ENCODE results near the gene MBD3. TPM values are rescaled to one million over a fixed set of nuclear protein-coding genes. Genes with fewer than 3 reads are reported as not detected.

MBD3 gene
- polyA plus RNA-seq, 4 donors: 50.6 to 80.7 (median 53.1) TPM

DNA sequence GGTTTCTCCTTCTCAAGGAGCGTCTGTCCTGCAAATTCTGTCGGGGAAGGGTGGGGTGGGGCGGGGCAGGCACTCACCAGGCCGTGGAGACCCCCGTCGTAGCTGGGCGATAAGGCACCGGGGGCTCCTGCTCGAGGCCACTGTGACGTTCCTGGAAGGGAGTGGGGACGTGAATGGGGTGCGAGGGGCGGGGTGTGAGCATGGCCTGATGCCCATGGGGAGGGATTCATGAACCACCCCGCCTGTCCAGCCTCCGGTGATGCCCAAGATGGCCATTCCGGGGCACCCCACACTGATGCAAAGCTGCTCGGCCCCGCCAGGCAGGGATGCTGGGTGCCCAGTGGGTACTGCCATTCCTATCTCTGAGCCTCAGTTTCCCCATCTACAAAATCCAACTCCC lies 27.0 kb upstream of the MBD3 start:
- no peak for DNase-seq (ENCODE audit: low read depth in 4 of 4, low spot score in 3 of 4)

DNA sequence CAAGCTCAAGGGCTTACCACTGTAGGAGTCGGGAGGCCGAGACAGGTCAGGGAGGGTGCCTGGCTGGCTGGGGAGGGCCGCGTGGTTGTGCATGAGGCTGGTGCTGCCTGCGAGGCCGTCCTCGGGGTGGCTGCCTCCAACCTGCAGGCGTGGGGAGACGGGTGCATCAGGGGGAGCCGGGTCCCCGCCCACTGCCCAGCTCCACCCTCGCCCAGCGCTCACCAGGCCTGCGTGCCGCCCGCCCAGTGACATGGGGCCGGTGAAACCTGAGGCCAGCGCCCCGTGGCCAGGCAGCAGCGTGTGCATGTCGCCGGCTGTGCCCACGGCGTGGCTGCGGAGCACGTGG lies 26.4 kb upstream of the MBD3 start:
- no peak for DNase-seq (ENCODE audit: low read depth in 4 of 4, low spot score in 3 of 4)

DNA sequence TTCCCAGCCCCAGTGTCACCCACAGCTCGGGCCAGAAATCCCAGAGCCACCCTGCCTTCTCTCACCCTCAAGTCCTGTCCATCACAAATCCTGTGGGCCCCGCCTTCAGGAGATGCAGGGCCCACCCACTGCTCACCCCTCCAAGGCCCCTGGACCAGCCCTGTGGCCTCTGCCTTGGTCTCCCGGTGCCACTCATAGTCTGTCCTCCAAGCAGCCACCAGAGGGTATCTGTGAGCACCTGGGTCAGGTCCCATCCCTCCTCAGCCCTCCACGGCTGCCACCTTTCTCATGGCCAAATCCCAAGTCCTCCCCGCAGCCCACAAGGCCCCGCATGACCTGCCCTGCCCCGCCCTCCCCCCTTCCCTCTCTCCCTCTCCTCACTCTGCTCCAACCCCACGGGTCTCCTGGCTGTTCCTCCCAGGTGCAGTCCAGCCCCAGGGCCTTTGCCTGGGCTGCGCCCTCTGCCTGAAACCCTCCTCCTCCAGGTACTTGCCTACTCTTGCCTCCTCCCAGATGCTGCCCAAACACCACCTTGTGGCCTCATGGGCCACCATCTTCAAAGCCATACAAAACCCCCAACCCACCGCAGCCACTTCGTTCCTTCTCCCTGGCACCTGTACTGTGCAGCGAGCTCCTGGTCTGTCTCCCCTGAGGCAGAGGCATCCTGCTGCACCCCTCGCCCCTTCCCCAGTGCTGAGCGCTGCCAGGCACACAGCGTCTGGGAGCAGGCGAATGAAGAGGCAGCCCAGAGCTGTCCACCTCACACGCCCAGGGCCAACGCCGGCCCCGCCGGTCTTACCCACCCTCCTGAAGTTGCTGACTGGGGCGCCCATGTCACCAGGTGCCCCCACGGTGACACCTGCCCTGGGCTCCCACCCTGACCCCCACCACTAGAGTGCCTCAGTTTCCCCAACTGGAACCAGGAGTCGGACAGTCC lies 25.8 kb upstream of the MBD3 start:
- DNase-seq (ENCODE audit: low read depth in 4 of 4, low spot score in 3 of 4): no peak

DNA sequence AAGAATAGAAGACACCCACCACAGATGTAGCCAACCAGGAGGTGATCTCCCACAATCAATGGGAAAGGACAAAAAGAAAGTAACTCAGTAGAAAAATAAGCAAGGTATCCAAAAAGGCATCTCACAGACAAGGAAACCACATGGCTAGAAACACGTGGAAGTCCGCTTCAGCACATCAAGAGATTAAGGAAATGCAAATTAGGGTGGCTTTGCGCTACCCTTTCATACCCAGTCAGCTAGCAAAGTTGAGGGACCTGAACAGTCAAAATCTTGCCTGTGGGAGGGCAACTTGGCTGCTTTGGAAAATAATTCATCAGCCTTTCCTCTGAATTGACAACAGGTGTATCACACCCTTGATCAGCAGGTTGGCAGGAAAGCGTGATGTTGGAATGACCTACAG lies 24.2 kb upstream of the MBD3 start:
- DNase-seq (ENCODE audit: low read depth in 4 of 4, low spot score in 3 of 4): no peak

DNA sequence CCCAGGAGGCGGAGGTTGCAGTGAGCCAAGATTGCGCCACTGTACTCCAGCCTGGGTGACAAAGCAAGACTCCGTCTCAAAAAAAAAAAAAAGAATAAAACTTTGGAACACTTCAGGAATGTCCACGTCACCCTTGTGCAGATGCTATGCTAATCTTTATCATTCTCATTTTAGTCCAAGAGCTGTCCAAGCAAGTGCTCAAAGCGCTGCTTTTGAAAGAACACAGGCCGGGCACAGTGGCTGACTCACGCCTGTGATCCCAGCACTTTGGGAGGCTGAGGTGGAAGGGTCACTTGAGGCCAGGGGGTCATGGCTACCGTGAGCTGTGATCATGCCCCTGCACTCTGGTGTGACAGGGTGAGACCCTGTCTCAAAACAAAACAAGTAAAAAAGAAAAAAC lies 23.7 kb upstream of the MBD3 start:
- no peak for DNase-seq (ENCODE audit: low read depth in 4 of 4, low spot score in 3 of 4)

DNA sequence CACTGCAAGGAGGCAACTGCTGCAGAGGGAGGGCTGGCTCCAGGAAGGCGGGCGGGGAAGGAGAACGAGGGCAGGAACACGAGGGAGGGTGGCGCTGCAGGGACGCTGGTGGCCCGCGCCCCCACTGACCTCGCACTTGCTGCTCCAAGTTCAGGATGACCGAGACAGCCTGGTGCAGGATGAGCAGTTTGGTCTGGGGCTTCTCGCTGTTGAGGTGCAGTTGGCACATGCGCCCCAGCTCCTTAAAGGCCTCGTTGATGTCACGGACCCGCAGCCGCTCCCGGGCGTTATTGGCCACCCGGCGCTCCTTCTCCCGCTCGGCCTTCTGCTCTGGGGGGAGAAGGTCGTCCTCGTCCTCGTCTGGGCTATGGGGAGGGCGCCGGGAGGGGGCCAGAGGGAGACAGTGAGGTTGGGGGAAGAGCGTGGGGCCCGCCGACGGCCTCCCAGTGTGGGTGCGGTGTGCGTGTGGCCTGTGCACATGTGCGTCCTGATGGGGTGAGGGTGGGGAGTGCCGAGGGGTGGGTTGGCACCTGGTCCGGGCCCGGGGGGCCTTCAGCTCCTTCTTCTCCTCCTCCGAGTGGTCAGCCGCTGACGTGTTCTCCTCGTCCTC lies 22.6 kb upstream of the MBD3 start:
- no peak for DNase-seq (ENCODE audit: low read depth in 4 of 4, low spot score in 3 of 4)

DNA sequence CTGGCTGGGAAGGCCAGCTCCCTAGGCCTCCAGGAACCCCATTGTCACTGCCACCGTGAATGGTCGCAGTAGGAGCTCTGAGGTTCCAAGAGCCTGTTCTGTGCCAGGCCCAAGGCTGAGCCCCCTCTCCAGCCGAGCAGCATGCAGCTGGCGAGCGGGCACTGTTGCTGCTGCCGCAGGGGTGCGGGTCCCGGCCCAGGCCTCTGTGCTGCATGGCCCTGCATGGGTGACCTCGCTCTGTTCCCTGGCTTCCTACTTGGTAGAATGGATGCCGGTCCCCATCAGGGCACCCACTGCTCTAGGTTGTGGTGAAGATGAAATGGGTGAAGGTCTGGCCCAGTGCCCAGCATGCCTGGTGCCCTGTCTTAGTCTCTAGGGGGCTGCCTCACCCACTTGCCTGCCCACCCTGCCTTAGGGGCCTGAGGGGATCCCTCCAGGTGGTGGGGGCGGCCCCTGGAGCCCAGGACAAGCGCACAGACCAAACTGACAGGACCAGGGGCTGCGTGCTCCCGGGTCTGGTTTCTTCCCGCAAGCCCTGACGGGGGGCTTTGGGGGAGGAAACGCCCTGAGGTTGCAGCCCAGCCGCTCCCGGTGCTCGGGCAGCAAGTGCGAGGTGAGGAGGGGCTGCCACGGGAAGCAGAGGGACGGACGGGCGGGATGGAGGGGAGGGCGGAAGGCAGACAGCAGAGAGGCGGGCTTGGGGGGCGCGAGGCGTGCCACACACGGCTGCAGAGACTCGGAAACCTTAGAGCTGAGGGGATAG lies 21.3 kb upstream of the MBD3 start:
- no peak for DNase-seq (ENCODE audit: low read depth in 4 of 4, low spot score in 3 of 4)

DNA sequence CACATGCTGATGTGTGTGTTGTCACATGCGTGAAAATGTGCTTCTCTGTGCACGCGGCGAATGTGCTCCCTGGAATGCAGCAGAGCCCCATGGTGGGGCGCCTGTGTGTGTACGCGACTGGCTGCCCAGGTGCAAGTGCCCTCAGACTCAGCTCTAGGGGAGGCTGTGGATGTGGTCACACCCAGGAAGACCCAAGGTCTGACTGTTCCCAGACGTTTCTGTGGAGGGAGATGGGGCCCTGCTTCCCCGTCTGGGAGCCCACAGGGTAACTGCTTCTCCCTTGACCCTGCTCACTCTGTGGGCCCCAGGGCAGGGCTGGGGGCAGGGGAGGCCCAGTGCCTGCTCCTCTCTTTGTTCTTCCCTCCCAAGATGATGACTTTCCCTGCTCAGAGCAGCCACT lies 20.5 kb upstream of the MBD3 start:
- no peak for DNase-seq (ENCODE audit: low read depth in 4 of 4, low spot score in 3 of 4)

DNA sequence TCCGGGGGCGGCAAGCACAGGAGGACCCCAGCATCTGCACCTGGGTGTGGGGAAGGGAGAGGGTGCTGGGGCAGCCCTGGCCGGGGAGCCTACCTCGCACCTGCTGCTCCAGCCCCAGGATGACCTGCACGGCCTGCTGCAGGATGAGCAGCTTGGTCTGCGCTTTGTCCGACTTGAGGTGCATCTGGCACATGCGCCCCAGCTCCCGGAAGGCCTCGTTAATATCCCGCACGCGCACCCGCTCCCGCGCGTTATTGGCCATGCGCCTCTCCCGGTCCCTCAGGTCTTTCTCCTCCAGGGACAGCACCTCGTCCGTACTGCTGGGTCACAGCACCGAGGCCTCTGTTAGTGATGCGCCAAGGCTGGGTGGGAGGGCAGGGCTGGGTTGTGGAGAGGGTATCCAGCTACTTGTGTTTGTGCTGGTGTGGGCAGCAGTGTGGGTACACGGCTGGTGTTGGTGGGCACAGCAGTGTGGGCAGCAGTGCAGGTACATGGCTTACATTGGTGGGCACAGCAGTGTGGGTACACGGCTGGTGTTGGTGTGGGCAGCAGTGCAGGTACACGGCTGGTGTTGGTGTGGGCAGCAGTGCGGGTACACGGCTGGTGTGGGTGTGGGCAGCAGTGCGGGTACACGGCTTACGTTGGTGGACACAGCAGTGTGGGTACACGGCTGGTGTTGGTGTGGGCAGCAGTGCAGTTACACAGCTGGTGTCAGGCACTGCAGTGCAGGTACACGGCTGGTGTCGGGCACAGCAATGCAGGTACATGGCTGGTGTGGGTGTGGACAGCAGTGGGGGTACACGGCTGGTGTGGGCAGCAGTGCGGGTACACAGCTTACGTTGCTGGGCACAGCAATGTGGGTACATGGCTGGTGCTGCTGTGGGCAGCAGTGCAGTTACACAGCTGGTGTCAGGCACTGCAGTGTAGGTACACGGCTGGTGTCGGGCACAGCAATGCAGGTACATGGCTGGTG lies 19.7 kb upstream of the MBD3 start:
- DNase-seq (ENCODE audit: low read depth in 4 of 4, low spot score in 3 of 4): no peak

DNA sequence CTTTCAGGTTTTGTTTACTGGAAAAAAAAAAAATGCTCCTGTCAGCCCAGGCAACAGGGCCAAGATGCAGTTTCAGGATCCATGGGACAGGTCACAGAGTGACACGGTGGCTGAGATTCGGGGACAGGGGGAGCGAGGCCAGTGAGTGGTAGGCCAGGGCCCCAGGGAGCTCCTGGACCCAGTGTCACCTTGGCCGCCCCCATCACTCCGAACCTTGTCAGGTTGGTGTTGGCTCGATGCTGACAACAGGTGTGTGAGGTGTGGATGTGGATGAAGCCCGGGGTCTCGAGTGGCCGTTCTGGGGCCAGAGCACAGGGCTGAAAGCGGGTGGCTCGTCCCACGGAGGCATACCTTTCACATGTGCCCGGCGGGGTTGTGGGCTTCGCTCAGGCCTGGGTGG lies 18.7 kb upstream of the MBD3 start:
- DNase-seq (ENCODE audit: low read depth in 4 of 4, low spot score in 3 of 4): no peak

DNA sequence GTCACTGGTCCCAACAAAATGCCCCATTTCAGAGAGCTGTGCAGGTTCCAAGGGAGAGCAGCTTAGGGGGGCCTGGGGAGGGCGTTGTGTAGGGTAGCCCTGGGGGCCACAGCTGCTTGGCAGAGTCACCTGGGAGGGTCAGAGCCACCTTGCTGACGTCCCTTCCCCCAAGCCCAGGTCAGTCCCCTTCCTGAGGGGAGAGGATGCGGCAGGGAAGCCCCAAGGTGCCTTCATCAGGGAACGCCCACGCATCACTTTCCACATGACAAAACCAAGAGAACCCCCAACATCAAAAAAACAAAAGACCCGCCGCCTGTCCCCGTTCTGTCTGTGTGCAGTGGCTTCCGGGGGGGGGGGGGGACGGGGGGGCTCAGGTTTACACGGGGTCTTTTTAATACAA lies 17.9 kb upstream of the MBD3 start:
- no peak for DNase-seq (ENCODE audit: low read depth in 4 of 4, low spot score in 3 of 4)

DNA sequence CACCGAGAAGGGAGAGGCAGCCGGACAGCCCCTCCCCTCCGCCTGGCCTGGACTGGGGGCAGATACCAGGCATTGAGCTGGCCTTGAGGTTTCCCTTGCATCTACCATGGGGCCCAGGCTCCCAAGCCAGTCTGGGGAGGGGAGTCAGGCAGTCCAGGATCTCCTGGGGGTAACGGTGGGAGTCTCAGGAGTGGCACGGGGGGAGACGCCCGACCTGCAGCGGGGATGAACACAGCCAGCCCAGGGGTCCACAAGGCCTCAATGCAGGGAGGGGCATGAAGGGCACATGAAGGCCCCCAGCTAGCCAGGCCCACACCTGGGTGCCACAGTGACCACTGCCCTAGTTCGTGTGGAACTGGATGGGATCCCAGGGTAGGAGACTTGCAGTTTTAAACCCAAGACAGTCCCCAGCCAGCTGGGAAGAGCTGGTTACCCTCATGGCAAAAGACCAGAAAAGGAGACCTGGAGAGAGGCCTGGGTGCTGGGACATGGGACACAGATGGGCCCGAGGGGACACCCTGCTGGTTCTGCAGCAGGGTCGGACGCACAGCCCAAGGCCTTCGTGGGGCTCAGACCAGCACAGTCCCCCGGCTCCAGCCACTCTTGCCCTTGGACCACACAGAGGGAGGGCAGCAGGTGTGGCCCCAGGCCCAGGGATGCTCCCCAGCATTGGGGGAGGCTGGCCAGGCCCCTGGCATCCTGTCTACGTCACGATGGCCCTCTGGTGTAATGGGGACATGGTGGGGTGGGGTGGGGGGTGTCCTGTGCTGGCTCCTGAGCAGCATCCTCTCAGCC lies 17.2 kb upstream of the MBD3 start:
- no peak for DNase-seq (ENCODE audit: low read depth in 4 of 4, low spot score in 3 of 4)

DNA sequence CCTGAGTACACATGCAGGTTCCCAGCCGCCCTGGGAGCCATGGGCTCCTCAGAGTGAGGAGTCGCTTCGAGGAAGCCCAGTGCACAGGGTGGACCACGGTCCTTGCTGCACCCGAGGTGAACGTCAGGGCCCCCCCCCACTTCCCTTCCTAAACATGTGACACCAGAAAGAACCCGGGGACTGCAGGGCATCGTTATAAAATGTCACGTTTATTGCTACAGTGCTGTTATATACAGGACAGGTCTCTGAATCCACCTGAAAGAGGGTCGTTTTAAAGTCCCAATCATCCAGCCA lies 16.4 kb upstream of the MBD3 start:
- no peak for DNase-seq (ENCODE audit: low read depth in 4 of 4, low spot score in 3 of 4)

DNA sequence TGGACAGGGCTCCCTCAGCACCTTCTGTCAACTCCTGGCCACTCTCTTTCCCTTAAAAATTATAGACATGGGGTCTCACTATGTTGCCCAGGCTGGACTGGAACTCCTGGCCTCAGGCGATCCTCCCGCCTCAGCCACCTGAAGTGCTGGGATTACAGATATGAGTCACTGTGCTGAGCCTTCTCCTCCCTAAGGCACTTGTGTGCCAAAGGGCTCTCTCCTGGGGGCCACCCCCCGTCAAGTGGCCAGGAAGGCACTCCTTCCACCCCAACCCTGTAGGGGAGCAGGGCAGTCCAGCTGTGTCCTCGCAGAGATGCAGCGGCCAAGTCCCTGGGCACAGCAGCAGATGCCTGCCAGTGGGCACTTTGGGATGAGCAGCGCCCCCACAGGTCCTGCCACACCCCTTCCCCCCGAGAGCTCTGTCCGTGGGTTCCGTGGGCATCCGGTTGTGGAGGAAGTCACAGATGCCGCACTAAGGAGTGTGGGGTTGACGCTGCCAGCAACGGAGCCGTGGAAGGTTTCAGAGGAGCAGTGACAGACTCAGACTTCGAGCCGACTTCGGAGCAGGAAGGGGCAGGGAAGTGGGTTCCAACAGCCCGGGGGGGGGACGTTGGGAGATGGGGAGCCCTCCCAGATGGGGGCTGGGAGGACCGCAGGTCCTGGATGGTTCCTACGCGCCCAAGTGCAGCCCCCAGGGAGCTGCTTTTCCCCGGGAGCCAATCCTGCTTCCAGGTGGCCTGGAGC lies 15.9 kb upstream of the MBD3 start:
- no peak for DNase-seq (ENCODE audit: low read depth in 4 of 4, low spot score in 3 of 4)

DNA sequence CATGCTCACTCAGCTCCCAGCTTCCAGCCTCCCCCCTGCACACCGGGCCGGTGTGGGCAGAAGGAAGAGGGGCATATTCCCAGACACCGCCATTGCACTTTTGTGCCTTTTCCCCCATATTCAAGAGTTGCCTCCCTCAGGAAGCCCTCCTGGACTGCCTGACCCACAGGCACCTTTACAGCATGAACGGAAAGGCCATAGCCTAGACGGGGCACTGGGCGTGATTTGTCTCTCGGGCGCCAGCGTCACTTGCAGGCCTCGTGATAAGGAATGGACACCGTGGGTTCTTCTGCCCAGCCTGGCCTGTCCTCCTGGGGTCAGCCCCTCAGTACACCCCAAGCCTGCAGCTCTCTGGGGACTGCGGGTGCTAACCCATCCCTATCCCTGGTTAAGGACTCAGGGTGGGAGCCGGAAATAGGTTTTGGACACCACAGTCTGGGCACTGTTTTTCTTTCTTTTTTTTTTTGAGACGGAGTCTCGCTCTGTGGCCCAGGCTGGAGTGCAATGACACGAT lies 13.5 kb upstream of the MBD3 start:
- no peak for DNase-seq (ENCODE audit: low read depth in 4 of 4, low spot score in 3 of 4)

DNA sequence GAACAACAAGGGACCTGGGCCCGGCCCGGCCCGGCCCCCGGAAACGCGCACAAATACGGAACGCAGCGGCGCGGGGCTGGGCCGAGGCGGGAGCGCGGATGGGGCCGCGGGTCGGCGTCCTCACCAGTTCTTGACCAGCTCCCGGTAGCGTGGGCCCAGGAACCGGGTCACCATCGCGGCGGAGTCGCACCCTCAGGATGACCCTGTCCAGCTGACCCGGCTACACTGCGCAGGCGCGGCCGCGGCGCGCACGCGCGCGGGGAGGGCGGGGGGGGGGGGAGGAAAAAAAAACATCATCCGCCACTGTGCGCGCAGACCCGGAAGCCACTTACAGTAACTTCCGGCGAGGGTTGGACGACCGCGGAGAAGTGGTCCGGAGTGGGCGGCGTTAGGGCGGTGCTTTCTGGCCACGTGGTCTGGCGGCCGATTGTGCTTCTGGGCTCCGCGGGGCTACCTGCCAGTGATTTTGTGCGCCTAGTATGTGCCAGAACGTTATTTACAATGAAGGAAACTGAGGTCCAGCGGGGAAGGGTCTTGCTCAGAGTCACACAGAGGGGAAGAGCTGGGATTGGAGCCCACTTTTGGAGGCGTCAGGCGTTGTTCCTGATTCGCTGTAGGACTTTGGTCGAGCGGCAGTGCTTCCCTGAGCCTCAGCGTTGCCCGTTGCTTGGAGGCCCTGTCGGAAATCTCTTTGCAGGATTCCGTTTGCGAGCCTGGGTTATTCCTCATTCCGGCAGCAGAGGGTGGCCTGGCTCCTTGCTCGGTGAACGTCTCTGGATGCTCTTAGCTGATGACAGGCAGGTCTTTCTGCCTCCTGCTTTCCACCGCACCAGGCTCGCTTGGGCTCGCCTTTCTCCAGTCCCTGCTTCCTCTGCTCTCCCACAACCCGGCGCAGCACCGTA lies 12.8 kb upstream of the MBD3 start, which contains the start of gene UQCR11:
Gene UQCR11, minus strand, starts transcription at position 227 of the 902 bp plus-strand sequence. Its CDS starts 53 bp downstream, at position 174.
- DNase-seq (ENCODE audit: low read depth in 4 of 4, low spot score in 3 of 4): peak; percentile 87 to 91 (median 88)

DNA sequence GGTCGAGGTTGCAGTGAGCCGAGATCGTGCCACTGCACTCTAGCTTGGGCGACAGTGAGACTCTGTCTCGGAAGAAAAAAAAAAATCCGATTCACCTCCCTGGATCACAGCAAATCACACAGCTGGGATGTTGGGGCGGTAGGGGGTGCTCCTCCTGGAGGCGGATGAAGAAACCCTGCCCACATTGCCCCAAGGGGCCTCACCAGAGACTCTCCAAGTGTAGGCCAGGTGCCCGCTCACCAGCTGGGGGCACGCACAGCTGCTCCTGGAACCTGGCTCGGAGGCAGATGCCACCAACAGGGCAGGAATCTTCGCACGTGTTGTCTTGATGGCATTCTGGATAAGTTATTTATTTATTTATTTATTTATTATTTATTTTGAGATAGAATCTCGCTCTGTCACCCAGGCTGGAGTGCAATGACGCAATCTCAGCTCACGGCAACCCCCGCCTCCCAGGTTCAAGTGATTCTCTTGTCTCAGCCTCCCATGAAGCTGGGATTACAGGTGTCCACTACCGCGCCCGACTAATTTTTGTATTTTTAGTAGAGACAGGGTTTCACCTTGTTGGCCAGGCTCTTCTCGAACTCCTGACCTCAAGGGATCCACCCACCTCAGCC lies 9.5 kb upstream of the MBD3 start:
- no peak for DNase-seq (ENCODE audit: low read depth in 4 of 4, low spot score in 3 of 4)
